GM19043 (cell line): Measurements from ENCODE around the gene TRIM33.
"Not testable (repeated sequence)": the region's sequence is repeated elsewhere in the genome, so short reads cannot be mapped to it uniquely, and the experiment has no call there.

Experiments used
- ATAC-seq: cut with Tn5 transposase; IDR thresholded peaks from one replicate; pipeline ENCODE4 v1.9.1; 2021; ENCODE audit warnings: low read depth; ENCODE audit not compliant: unreplicated experiment

The TRIM33 gene

GRCh38 chr1:114431026-114431425, 80.0 kb downstream of the TRIM33 start:
- ATAC-seq: no peak

GRCh38 chr1:114428083-114428754, 82.8 kb downstream of the TRIM33 start:
- ATAC-seq: no peak

GRCh38 chr1:114427612-114428011, 83.4 kb downstream of the TRIM33 start:
- no peak for ATAC-seq

GRCh38 chr1:114423455-114423854, 87.5 kb downstream of the TRIM33 start:
- no peak for ATAC-seq

- not testable (repeated sequence) for ATAC-seq
Observed at GRCh38 chr1:114418948-114419347, 92.1 kb downstream of the TRIM33 start.

- no peak for ATAC-seq
Observed at GRCh38 chr1:114397601-114398000, 113.4 kb downstream of the TRIM33 start.

- ATAC-seq: no peak
Observed at GRCh38 chr1:114395863-114396262, 115.1 kb downstream of the TRIM33 start.

- no peak for ATAC-seq
Observed at GRCh38 chr1:114390960-114391359, 120.0 kb downstream of the TRIM33 start.

GRCh38 chr1:114390361-114390760, 120.6 kb downstream of the TRIM33 start:
- no peak for ATAC-seq

- ATAC-seq: no peak
Observed at GRCh38 chr1:114388432-114389003, 122.5 kb downstream of the TRIM33 start.

- not testable (repeated sequence) for ATAC-seq
Observed at GRCh38 chr1:114387585-114387984, 123.4 kb downstream of the TRIM33 start.

- ATAC-seq: no peak
Observed at GRCh38 chr1:114387010-114387360, 124.0 kb downstream of the TRIM33 start.

GRCh38 chr1:114386129-114387009, 124.6 kb downstream of the TRIM33 start:
- no peak for ATAC-seq

- ATAC-seq: no peak
Observed at GRCh38 chr1:114384922-114385321, 126.1 kb downstream of the TRIM33 start.

GRCh38 chr1:114379987-114380386, 131.0 kb downstream of the TRIM33 start:
- ATAC-seq: no peak

GRCh38 chr1:114379358-114379757, 131.6 kb downstream of the TRIM33 start:
- no peak for ATAC-seq

GRCh38 chr1:114377356-114377755, 133.6 kb downstream of the TRIM33 start:
- no peak for ATAC-seq

- no peak for ATAC-seq
Observed at GRCh38 chr1:114369930-114370329, 141.1 kb downstream of the TRIM33 start.

GRCh38 chr1:114369266-114369919, 141.6 kb downstream of the TRIM33 start:
- not testable (repeated sequence) for ATAC-seq

- ATAC-seq: no peak
Observed at GRCh38 chr1:114368560-114369255, 142.3 kb downstream of the TRIM33 start.
